Measurements from ENCODE around the gene NAALADL1. TPM values are rescaled to one million over a fixed set of nuclear protein-coding genes. Genes with fewer than 3 reads are reported as not detected.

The NAALADL1 gene
- total RNA-seq, 1 donor from 2014 or later = 13.4 TPM

GRCh38 chr11:65083134-65083833 lies 24.9 kb upstream of the NAALADL1 start:
- no peak for ATAC-seq (ENCODE audit: low read depth)
- POLR2A ChIA-PET = interaction anchor here (0.6 to 2.2 kb wide), 5 partner anchors 9 to 58 kb away, joined by 3 to 7 read pairs (median 4); partner anchors contain the start of genes SYVN1 and VPS51
- peaks cover 37% of the 10 kb centered on the region for H3K36me3 Mint-ChIP-seq (ENCODE audit: low read depth)
- H3K4me3 Mint-ChIP-seq = peak overlapping the region; percentile 93
- H3K9me3 Mint-ChIP-seq = no peaks in the 10 kb centered on the region
- H3K4me1 Mint-ChIP-seq = peaks cover 30% of the 10 kb centered on the region
- peak overlapping the region; percentile 94 for H3K27ac Mint-ChIP-seq
- CTCF ChIA-PET = interaction anchor here (0.6 to 1.7 kb wide), 2 partner anchors 69 to 892 kb away, joined by 3 read pairs; partner anchors contain the start of gene ARL2
- TF ChIP-seq, protein P1, sequence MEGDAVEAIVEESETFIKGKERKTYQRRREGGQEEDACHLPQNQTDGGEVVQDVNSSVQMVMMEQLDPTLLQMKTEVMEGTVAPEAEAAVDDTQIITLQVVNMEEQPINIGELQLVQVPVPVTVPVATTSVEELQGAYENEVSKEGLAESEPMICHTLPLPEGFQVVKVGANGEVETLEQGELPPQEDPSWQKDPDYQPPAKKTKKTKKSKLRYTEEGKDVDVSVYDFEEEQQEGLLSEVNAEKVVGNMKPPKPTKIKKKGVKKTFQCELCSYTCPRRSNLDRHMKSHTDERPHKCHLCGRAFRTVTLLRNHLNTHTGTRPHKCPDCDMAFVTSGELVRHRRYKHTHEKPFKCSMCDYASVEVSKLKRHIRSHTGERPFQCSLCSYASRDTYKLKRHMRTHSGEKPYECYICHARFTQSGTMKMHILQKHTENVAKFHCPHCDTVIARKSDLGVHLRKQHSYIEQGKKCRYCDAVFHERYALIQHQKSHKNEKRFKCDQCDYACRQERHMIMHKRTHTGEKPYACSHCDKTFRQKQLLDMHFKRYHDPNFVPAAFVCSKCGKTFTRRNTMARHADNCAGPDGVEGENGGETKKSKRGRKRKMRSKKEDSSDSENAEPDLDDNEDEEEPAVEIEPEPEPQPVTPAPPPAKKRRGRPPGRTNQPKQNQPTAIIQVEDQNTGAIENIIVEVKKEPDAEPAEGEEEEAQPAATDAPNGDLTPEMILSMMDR (IDR thresholded peaks at IDR 0.05) = no peak
- H3K27me3 Mint-ChIP-seq = no peaks in the 10 kb centered on the region
- no peak for DNase-seq
- intact Hi-C loops (cut with micrococcal nuclease) = no loop called here

- POLR2A ChIA-PET = interaction anchor here (0.6 to 1.0 kb wide), 4 partner anchors 14 to 43 kb away, joined by 3 to 7 read pairs (median 6); partner anchors contain the start of genes FAU, VPS51 and ZNHIT2
- ATAC-seq (ENCODE audit: low read depth) = no peak
- TF ChIP-seq, protein P1 (IDR thresholded peaks at IDR 0.05) = no peak
- no peaks in the 10 kb centered on the region for H3K27me3 Mint-ChIP-seq
- H3K27ac Mint-ChIP-seq = peak overlapping the region; percentile 41
- CTCF ChIA-PET = interaction anchor here (1.4 to 1.9 kb wide), 2 partner anchors 64 to 231 kb away, joined by 3 to 6 read pairs; partner anchors contain the start of gene ARL2
- no peak for DNase-seq
- H3K36me3 Mint-ChIP-seq (ENCODE audit: low read depth) = peaks cover 1% of the 10 kb centered on the region
- no peaks in the 10 kb centered on the region for H3K9me3 Mint-ChIP-seq
- H3K4me1 Mint-ChIP-seq = peaks cover 14% of the 10 kb centered on the region
- intact Hi-C loops (cut with micrococcal nuclease) = loop anchor here (1.0 kb wide), 3 partner anchors 52 to 232 kb away; partner anchors contain the start of gene SNX15
- no peak overlapping the region for H3K4me3 Mint-ChIP-seq
These were observed 20.5 kb upstream of the NAALADL1 start for GRCh38 chr11:65078786-65079342.

- ChIA-PET POLR2A (interaction anchor here (0.6 to 1.0 kb wide), 3 partner anchors 15 to 39 kb away, joined by 3 to 7 read pairs (median 5); partner anchors contain the start of genes VPS51 and ZNHIT2), CTCF (interaction anchor here (1.4 to 1.9 kb wide), 2 partner anchors 64 to 230 kb away, joined by 3 to 6 read pairs; partner anchors contain the start of gene ARL2)
- intact Hi-C loops (cut with micrococcal nuclease) = loop anchor here (1.0 kb wide), 3 partner anchors 51 to 231 kb away; partner anchors contain the start of gene SNX15
- no peaks in the 10 kb centered on the region for H3K9me3 Mint-ChIP-seq
- H3K36me3 Mint-ChIP-seq (ENCODE audit: low read depth) = no peaks in the 10 kb centered on the region
- ATAC-seq (ENCODE audit: low read depth) (peak; percentile 99), DNase-seq (peak; percentile 51)
- peak overlapping the region; percentile 41 for H3K27ac Mint-ChIP-seq
- TF ChIP-seq, protein P1 (IDR thresholded peaks at IDR 0.05) = no peak
- peaks cover 10% of the 10 kb centered on the region for H3K4me1 Mint-ChIP-seq
- no peaks in the 10 kb centered on the region for H3K27me3 Mint-ChIP-seq
- no peak overlapping the region for H3K4me3 Mint-ChIP-seq
These were observed 19.8 kb upstream of the NAALADL1 start for GRCh38 chr11:65078151-65078550.

- no peaks in the 10 kb centered on the region for H3K9me3 Mint-ChIP-seq
- intact Hi-C loops (cut with micrococcal nuclease) = no loop called here
- peaks cover 10% of the 10 kb centered on the region for H3K4me1 Mint-ChIP-seq
- ATAC-seq (ENCODE audit: low read depth) (no peak), DNase-seq (no peak)
- no peak overlapping the region for H3K27ac Mint-ChIP-seq
- no peak overlapping the region for H3K4me3 Mint-ChIP-seq
- H3K27me3 Mint-ChIP-seq = no peaks in the 10 kb centered on the region
- TF ChIP-seq, protein P1 (IDR thresholded peaks at IDR 0.05) = no peak
- ChIA-PET POLR2A (interaction anchor here (0.6 kb wide), 1 partner anchor 67 kb away, joined by 7 read pairs; no protein-coding TSS in a partner anchor), CTCF (interaction anchor here (1.4 to 1.9 kb wide), 3 partner anchors 33 to 229 kb away, joined by 3 to 7 read pairs (median 6); partner anchors contain the start of gene ARL2)
- no peaks in the 10 kb centered on the region for H3K36me3 Mint-ChIP-seq (ENCODE audit: low read depth)
These were observed 19.1 kb upstream of the NAALADL1 start for GRCh38 chr11:65077451-65077850.

DNA sequence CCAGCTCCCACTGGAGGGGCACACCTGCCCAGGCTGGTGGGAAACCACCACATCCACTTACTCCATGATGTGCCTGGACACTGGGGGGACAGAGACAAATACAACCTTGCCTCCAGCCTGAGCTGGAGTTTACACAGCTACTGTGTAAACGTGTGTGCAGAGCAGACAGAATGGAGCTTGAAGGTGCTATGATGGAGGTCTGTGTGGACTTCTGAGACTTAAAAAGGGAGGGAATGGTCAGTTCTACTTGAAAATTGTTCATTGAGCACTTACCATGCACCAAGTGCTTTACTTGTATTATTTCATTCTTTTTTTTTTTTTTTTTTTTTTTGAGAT lies 14.2 kb upstream of the NAALADL1 start:
- no peak for ATAC-seq (ENCODE audit: low read depth)
- intact Hi-C loops (cut with micrococcal nuclease) = no loop called here
- DNase-seq = no peak
- ChIA-PET CTCF (no interaction called here), POLR2A (interaction anchor here (0.7 kb wide), 1 partner anchor 115 kb away, joined by 10 read pairs; no protein-coding TSS in a partner anchor)
- Mint-ChIP-seq H3K4me3 (no peak overlapping the region), H3K27me3 (no peaks in the 10 kb centered on the region), H3K27ac (no peak overlapping the region), H3K36me3 (ENCODE audit: low read depth) (no peaks in the 10 kb centered on the region), H3K4me1 (peaks cover 4% of the 10 kb centered on the region), H3K9me3 (no peaks in the 10 kb centered on the region)
- TF ChIP-seq, protein P1 (IDR thresholded peaks at IDR 0.05) = no peak

Measured in activated B cell treated with CpG ODN at 0.5 μM for 24 hours (primary cell).